PC-3 (cell line): ENCODE measurements around the gene LAMC2.

Experiments
- EZH2phosphoT487 ChIP-seq: fragments of 300-600 bp; sonication (generic); IDR thresholded peaks from 2 replicates; pipeline ENCODE4 v1.6.1; 2018; ENCODE audit warnings: mild to moderate bottlenecking, antibody characterized with exemption, low read length, borderline replicate concordance
- TF ChIP-seq, protein P1 (sequence below): fragments of 300-600 bp; sonication (generic); conservative IDR thresholded peaks from 2 replicates; pipeline ENCODE4 v1.5.1; 2017; ENCODE audit warnings: antibody characterized with exemption, low read depth, mild to moderate bottlenecking, low read length

- TF ChIP-seq, protein P1, sequence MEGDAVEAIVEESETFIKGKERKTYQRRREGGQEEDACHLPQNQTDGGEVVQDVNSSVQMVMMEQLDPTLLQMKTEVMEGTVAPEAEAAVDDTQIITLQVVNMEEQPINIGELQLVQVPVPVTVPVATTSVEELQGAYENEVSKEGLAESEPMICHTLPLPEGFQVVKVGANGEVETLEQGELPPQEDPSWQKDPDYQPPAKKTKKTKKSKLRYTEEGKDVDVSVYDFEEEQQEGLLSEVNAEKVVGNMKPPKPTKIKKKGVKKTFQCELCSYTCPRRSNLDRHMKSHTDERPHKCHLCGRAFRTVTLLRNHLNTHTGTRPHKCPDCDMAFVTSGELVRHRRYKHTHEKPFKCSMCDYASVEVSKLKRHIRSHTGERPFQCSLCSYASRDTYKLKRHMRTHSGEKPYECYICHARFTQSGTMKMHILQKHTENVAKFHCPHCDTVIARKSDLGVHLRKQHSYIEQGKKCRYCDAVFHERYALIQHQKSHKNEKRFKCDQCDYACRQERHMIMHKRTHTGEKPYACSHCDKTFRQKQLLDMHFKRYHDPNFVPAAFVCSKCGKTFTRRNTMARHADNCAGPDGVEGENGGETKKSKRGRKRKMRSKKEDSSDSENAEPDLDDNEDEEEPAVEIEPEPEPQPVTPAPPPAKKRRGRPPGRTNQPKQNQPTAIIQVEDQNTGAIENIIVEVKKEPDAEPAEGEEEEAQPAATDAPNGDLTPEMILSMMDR = no peak
- no peak for TF ChIP-seq EZH2phosphoT487
Observed at GRCh38 chr1:183203094-183203493, 17.0 kb downstream of the LAMC2 start.
